Panc1 (cell line): Measurements from ENCODE around the gene CYB5B. TPM values are rescaled to one million over a fixed set of nuclear protein-coding genes. Genes with fewer than 3 reads are reported as not detected.
A peak's percentile ranks its signal among the peaks of the same experiment; 100 is the strongest.

Experiments used
- ATAC-seq: fragments of 200-7000 bp; cut with Tn5 transposase; 2 replicates; pipeline ENCODE4 v1.9.1; 2020; ENCODE audit warnings: mild to moderate bottlenecking, moderate library complexity
- BruUV-seq: library from RNA; stranded (reverse); fragments of 400-500 nt; replicated peaks from 2 replicates; lab custom pipeline; 2021; lab: Mats Ljungman, UMichigan
- CTCF ChIA-PET: fragments of 300-600 bp; sonication (Branson Sonifier 250); formaldehyde crosslinking; loops from one replicate; lab custom pipeline; 2022; ENCODE audit warnings: antibody characterized with exemption; lab: Charles Lee
- POLR2A ChIA-PET: fragments of 300-600 bp; sonication (Branson Sonifier 250); formaldehyde crosslinking; loops from one replicate; lab custom pipeline; 2022; ENCODE audit warnings: antibody characterized with exemption; lab: Charles Lee
- DNase-seq: peaks from one replicate; pipeline ENCODE4 v3.0.0-alpha.2; 2010; ENCODE audit warnings: low read depth, low spot score
- H3K27ac ChIP-seq: 2 replicates; pipeline ENCODE4 v1.5.1; 2011; ENCODE audit warnings: mild to moderate bottlenecking, low read length, inconsistent platforms
- H3K27me3 ChIP-seq: fragments of 200-500 bp; sonication (Bioruptor generic); 2 replicates; pipeline ENCODE4 v1.6.0; 2014; ENCODE audit warnings: low read length, inconsistent platforms; ENCODE audit not compliant: control insufficient read depth, insufficient read depth
- H3K36me3 ChIP-seq: fragments of 200-500 bp; sonication (Bioruptor generic); 2 replicates; pipeline ENCODE4 v1.5.1; 2014; ENCODE audit warnings: inconsistent platforms, mild to moderate bottlenecking, low read length, moderate library complexity; ENCODE audit not compliant: control insufficient read depth, insufficient read depth
- H3K4me1 ChIP-seq: 2 replicates; pipeline ENCODE4 v1.5.1; 2011; ENCODE audit warnings: inconsistent platforms, mild to moderate bottlenecking, low read length, moderate library complexity; ENCODE audit not compliant: control insufficient read depth, insufficient read depth
- H3K4me3 ChIP-seq, 2 experiments: 2 replicates each; pipeline ENCODE4 v1.5.1; 2011 to 2012; ENCODE audit warnings: low read depth in 2 of 2, low read length in 2 of 2, mild to moderate bottlenecking in 2 of 2, inconsistent platforms in 1 of 2, moderate library complexity in 1 of 2
- H3K9me3 ChIP-seq: fragments of 200-500 bp; sonication (Bioruptor generic); 2 replicates; pipeline ENCODE4 v1.5.1; 2014; ENCODE audit warnings: low read depth, mild to moderate bottlenecking, inconsistent platforms, low read length, moderate library complexity; ENCODE audit not compliant: control insufficient read depth, insufficient read depth
- CTCF ChIP-seq: fragments of 450-650 bp; IDR thresholded peaks from 2 replicates; pipeline ENCODE4 v1.5.1; 2017; ENCODE audit warnings: mild to moderate bottlenecking
- POLR2AphosphoS5 ChIP-seq: IDR thresholded peaks from 2 replicates; pipeline ENCODE4 v1.6.1; 2012; ENCODE audit warnings: mild to moderate bottlenecking, low read depth, low read length, moderate library complexity
- REST ChIP-seq, 2 experiments: IDR thresholded peaks; 2 replicates each; pipeline ENCODE4 v1.6.1; 2011 to 2012; ENCODE audit warnings: low read depth in 2 of 2, control low read depth in 1 of 2, low read length in 1 of 2, mild to moderate bottlenecking in 1 of 2, moderate library complexity in 1 of 2; ENCODE audit not compliant: insufficient read depth in 1 of 2
- SIN3A ChIP-seq: IDR thresholded peaks from 2 replicates; pipeline ENCODE4 v1.6.1; 2012; ENCODE audit warnings: low read depth, mild to moderate bottlenecking, low read length, moderate library complexity, borderline replicate concordance; ENCODE audit not compliant: insufficient read depth
- TCF7L2 ChIP-seq: IDR thresholded peaks from 2 replicates; pipeline ENCODE4 v1.6.1; 2011; ENCODE audit warnings: mild to moderate bottlenecking, low read depth, low read length, inconsistent platforms
- in situ Hi-C: cut with HindIII; loops from 2 replicates; pipeline ENCODE4 v1.10.0; 2016; ENCODE audit warnings: low sequenced_read_pairs, low pct_unique_long_range_greater_than_20kb
- intact Hi-C: fragments of 100-400 bp; cut with micrococcal nuclease; formaldehyde crosslinking; loops from one replicate; pipeline ENCODE4 v1.10.0; 2022; ENCODE audit not compliant: unreplicated experiment
- total RNA-seq: library from RNA; stranded (reverse); gene quantifications from one replicate; pipeline ENCODE4 v1.2.1, GENCODE V29; 2021; ENCODE audit not compliant: unreplicated experiment

The CYB5B gene
- total RNA-seq, 1 experiment from 2014 or later: 326 TPM

- Histone ChIP-seq H3K4me3 (no peak overlapping the region), H3K27ac (peak overlapping the region; percentile 94), H3K9me3 (no peaks in the 10 kb centered on the region), H3K4me1 (peaks cover 46% of the 10 kb centered on the region), H3K27me3 (no peaks in the 10 kb centered on the region), H3K36me3 (no peaks in the 10 kb centered on the region)
- ChIA-PET POLR2A (interaction anchor here (0.5 to 0.6 kb wide), 2 partner anchors 40 to 1190 kb away, joined by 3 to 15 read pairs; no protein-coding TSS in a partner anchor), CTCF (no interaction called here)
- no peak for DNase-seq
- in situ Hi-C loops (no loop called here), intact Hi-C loops (no loop called here)
- peak; percentile 65 for ATAC-seq
- TF ChIP-seq TCF7L2 (peak; percentile 81), CTCF (no peak), REST (IDR thresholded peaks at IDR 0.05; ENCODE audit: insufficient read depth in 1 of 2, low read depth in 2 of 2, low read length in 1 of 2) (no peak), SIN3A (no peak), POLR2AphosphoS5 (peak; percentile 72; the same call in 1 of the 2 replicates)
- no TSS peak for BruUV-seq
Measured at GRCh38 chr16:69410219-69410990, 14.0 kb upstream of the CYB5B start.

DNA sequence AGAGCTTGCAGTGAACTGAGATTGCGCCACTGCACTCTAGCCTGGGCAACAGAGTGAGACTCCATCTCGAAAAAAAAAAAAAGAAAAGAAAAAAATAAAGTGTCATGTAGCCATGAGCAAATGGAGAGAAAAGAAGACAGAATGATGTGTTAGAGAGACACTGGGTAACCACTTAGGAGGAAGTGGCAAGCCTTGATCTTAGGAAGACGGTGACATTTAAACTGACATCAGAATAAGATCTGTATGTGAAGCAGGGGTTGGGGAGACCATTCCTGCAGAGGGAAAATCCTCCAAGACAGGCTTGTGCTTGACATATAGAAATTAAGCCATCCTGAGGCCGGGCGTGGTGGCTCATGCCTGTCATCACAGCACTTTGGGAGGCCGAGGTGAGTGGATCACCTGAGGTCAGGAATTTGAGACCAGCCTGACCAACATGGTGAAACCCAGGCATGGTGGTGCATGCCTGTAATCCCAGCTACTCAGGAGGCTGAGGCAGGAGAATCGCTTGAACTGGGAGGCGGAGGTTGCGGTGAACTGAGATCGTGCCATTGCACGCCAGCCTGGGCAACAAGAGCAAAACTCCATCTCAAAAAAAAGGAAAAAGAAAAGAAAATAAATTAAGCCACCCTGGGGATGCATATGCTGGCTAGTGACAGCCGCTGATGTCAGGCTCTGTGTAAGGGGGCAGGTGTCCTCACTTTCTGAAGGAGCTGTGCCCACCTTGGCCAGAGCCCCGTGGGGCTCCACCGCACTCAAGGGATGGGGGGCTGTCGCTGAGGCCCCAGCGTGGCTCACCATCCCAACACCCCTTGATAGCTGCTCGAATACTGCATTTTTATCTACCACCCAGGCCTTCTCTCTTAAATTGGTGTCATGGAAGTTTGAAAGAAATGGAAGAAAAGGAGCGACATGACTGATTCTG is 13.1 kb upstream of the CYB5B start:
- in situ Hi-C loops (no loop called here), intact Hi-C loops (no loop called here)
- Histone ChIP-seq H3K9me3 (no peaks in the 10 kb centered on the region), H3K27ac (peak overlapping the region; percentile 94), H3K36me3 (no peaks in the 10 kb centered on the region), H3K4me3 (no peak overlapping the region), H3K27me3 (no peaks in the 10 kb centered on the region), H3K4me1 (peaks cover 43% of the 10 kb centered on the region)
- no peak for DNase-seq
- ATAC-seq: no peak
- BruUV-seq: no TSS peak
- CTCF ChIA-PET: no interaction called here
- TF ChIP-seq POLR2AphosphoS5: no peak
- POLR2A ChIA-PET: no interaction called here
